HCT116 (cell line): ENCODE results near the gene CACNA2D3.

Source experiments
- EGR1 ChIP-seq: IDR thresholded peaks from 2 replicates; pipeline ENCODE4 v1.6.1; 2012; ENCODE audit warnings: low read depth
- POLR2A ChIP-seq: IDR thresholded peaks from 2 replicates; pipeline ENCODE4 v1.7.0; 2011; ENCODE audit warnings: borderline replicate concordance; ENCODE audit not compliant: insufficient read depth, insufficient read length; ENCODE audit errors: extremely low read depth
- POLR2AphosphoS5 ChIP-seq: IDR thresholded peaks from 2 replicates; pipeline ENCODE4 v1.6.1; 2011; ENCODE audit warnings: mild to moderate bottlenecking, low read depth, low read length, moderate library complexity
- SIN3A ChIP-seq: IDR thresholded peaks from 2 replicates; pipeline ENCODE4 v1.6.1; 2012; ENCODE audit warnings: low read depth
- YY1 ChIP-seq: IDR thresholded peaks from 2 replicates; pipeline ENCODE4 v1.6.1; 2011; ENCODE audit warnings: low read length, low read depth, moderate library complexity, mild to moderate bottlenecking; ENCODE audit not compliant: insufficient replicate concordance; ENCODE audit errors: extremely low read depth
- ZNF274 ChIP-seq: fragments of 200-500 bp; sonication (Bioruptor generic); IDR thresholded peaks from 2 replicates; pipeline ENCODE4 v1.6.1; 2014; ENCODE audit warnings: mild to moderate bottlenecking, low read depth, low read length, inconsistent platforms
- TF ChIP-seq, protein P1 (sequence below), 3 experiments: fragments of 200-600 bp in 1 of 3; sonication (generic) in 1 of 3; IDR thresholded peaks in 2 of 3; conservative IDR thresholded peaks in 1 of 3; 2 replicates each; pipeline ENCODE4 v1.5.1; 2012 to 2017; ENCODE audit warnings: low read depth in 2 of 3, low read length in 2 of 3, antibody characterized with exemption in 1 of 3, borderline replicate concordance in 1 of 3, control low read depth in 1 of 3, mild to moderate bottlenecking in 1 of 3, mixed read lengths in 1 of 3, mixed run types in 1 of 3, moderate library complexity in 1 of 3; ENCODE audit not compliant: insufficient read depth in 1 of 3
- TF ChIP-seq, protein P2 (sequence below): IDR thresholded peaks from 2 replicates; pipeline ENCODE4 v1.6.1; 2012; ENCODE audit warnings: low read depth

DNA sequence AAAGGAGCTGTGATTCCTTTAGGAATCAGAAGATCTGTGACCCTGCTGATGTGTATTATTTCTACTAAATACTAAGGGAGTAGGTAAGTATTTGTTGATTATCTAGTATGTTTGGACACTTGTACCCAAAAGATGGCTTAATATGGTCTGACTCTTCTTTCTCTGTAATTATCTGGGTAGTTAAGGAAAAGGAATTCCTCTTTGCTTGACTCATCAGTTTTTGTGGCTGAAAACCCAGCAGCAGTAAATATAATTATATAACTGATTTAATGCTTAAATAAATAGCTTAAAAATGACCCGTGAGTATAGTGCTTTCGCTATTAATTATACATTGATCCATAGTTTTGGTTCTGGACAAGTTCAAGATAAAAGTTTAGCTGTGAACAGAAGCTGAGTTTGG lies 649.7 kb downstream of the CACNA2D3 start:
- no peak for TF ChIP-seq YY1
- TF ChIP-seq, protein P1, sequence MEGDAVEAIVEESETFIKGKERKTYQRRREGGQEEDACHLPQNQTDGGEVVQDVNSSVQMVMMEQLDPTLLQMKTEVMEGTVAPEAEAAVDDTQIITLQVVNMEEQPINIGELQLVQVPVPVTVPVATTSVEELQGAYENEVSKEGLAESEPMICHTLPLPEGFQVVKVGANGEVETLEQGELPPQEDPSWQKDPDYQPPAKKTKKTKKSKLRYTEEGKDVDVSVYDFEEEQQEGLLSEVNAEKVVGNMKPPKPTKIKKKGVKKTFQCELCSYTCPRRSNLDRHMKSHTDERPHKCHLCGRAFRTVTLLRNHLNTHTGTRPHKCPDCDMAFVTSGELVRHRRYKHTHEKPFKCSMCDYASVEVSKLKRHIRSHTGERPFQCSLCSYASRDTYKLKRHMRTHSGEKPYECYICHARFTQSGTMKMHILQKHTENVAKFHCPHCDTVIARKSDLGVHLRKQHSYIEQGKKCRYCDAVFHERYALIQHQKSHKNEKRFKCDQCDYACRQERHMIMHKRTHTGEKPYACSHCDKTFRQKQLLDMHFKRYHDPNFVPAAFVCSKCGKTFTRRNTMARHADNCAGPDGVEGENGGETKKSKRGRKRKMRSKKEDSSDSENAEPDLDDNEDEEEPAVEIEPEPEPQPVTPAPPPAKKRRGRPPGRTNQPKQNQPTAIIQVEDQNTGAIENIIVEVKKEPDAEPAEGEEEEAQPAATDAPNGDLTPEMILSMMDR (IDR thresholded peaks at IDR 0.05 in 2 of 3, conservative IDR thresholded peaks at IDR 0.05 in 1 of 3; ENCODE audit: borderline replicate concordance in 1 of 3, insufficient read depth in 1 of 3, low read depth in 2 of 3, low read length in 2 of 3), result no peak
- no peak for TF ChIP-seq POLR2A
- TF ChIP-seq EGR1, result no peak
- no peak for TF ChIP-seq SIN3A
- TF ChIP-seq, protein P2, sequence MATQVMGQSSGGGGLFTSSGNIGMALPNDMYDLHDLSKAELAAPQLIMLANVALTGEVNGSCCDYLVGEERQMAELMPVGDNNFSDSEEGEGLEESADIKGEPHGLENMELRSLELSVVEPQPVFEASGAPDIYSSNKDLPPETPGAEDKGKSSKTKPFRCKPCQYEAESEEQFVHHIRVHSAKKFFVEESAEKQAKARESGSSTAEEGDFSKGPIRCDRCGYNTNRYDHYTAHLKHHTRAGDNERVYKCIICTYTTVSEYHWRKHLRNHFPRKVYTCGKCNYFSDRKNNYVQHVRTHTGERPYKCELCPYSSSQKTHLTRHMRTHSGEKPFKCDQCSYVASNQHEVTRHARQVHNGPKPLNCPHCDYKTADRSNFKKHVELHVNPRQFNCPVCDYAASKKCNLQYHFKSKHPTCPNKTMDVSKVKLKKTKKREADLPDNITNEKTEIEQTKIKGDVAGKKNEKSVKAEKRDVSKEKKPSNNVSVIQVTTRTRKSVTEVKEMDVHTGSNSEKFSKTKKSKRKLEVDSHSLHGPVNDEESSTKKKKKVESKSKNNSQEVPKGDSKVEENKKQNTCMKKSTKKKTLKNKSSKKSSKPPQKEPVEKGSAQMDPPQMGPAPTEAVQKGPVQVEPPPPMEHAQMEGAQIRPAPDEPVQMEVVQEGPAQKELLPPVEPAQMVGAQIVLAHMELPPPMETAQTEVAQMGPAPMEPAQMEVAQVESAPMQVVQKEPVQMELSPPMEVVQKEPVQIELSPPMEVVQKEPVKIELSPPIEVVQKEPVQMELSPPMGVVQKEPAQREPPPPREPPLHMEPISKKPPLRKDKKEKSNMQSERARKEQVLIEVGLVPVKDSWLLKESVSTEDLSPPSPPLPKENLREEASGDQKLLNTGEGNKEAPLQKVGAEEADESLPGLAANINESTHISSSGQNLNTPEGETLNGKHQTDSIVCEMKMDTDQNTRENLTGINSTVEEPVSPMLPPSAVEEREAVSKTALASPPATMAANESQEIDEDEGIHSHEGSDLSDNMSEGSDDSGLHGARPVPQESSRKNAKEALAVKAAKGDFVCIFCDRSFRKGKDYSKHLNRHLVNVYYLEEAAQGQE, result no peak
- TF ChIP-seq POLR2AphosphoS5, result no peak
- TF ChIP-seq ZNF274, result no peak
